Large intestine (tissue), 3 donors: ENCODE results near the gene C3orf20. TPM values are rescaled to one million over a fixed set of nuclear protein-coding genes. Genes with fewer than 3 reads are reported as not detected.

Source experiments
- DNase-seq, 2 donors: peaks; one replicate each; pipeline versions ENCODE4 v3.0.0 to v3.0.0-alpha.2; 2013
- H3K27ac ChIP-seq: one replicate; pipeline ENCODE4 v1.5.1; 2013; ENCODE audit warnings: low read length
- H3K27me3 ChIP-seq: 2 replicates; pipeline ENCODE4 v1.6.1; 2013; ENCODE audit warnings: low read length; ENCODE audit not compliant: control insufficient read depth, insufficient read depth
- H3K36me3 ChIP-seq: 2 replicates; pipeline ENCODE4 v1.6.1; 2013; ENCODE audit warnings: low read length; ENCODE audit not compliant: control insufficient read depth, insufficient read depth
- H3K4me1 ChIP-seq: one replicate; pipeline ENCODE4 v1.6.1; 2013; ENCODE audit warnings: low read length; ENCODE audit not compliant: control insufficient read depth, insufficient read depth
- H3K4me3 ChIP-seq: one replicate; pipeline ENCODE4 v1.5.1; 2013; ENCODE audit warnings: low read length
- H3K9me3 ChIP-seq: one replicate; pipeline ENCODE4 v1.6.1; 2013; ENCODE audit warnings: mild to moderate bottlenecking, low read depth, low read length, moderate library complexity; ENCODE audit not compliant: control insufficient read depth
- WGBS: methylation state at CpG from one replicate; pipeline ENCODE4 v1.1.5; 2013; ENCODE audit warnings: low lambda C conversion rate; ENCODE audit not compliant: insufficient coverage; 5-methylcytosine and 5-hydroxymethylcytosine counted together
- polyA plus RNA-seq: library from polyadenylated mRNA; unstranded; fragments of 120-200 nt; gene quantifications from one replicate; pipeline ENCODE4 v1.2.1, GENCODE V29; 2013

C3orf20 gene
- polyA plus RNA-seq, 1 donor: not detected

DNA sequence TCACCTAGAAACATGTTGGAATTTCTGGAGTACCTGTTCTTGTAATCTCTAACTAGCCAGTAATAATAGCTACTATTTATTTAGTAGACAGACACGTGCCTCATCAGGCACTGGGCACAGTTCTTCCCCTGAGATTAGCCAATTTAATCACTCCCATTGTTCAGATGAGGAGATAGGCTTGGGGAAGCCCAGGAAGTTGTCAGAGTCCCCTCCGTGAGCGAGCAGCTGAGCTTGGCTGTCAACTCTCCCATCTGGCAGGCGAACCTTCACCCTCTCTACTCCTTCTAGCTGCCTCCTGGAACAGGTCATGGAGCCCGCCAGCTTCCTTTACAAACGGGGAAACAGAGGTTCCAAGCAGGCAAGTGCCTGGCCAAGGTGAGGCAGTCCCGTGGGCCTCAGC is 112.7 kb downstream of the C3orf20 start:
- WGBS: no CpG with 5 or more reads among the region's 7 CpGs

DNA sequence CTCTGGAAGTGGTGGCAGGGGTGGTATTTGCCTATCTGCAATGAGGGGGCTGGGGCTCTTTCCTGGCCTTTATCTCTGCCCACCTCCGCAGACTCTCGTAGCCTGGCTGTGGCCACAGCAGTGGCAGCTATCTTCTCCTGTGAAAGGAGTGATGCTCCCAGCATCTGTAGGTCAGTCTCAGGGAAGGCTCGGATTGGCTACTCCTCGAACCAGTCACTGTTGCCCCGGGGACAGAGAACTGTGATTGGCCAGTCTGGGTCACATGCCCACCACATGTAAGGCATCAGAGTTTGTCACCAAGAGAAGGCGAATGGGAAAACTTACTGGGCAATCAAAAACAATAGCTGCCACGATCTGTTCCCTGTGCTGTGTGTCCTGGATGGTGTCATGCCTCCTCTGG is 113.7 kb downstream of the C3orf20 start:
- no peak overlapping the region for H3K4me3 ChIP-seq
- H3K9me3 ChIP-seq: no peaks in the 10 kb centered on the region
- H3K36me3 ChIP-seq: no peaks in the 10 kb centered on the region
- no peak for DNase-seq
- H3K27ac ChIP-seq: no peak overlapping the region
- no peaks in the 10 kb centered on the region for H3K4me1 ChIP-seq
- no CpG with 5 or more reads among the region's 7 CpGs for WGBS
- H3K27me3 ChIP-seq: peaks cover 2% of the 10 kb centered on the region

More for the DNA sequence above, 112.7 kb downstream of the C3orf20 start:
- Histone ChIP-seq H3K27ac (no peak overlapping the region), H3K4me3 (no peak overlapping the region), H3K36me3 (no peaks in the 10 kb centered on the region), H3K27me3 (peaks cover 2% of the 10 kb centered on the region), H3K4me1 (no peaks in the 10 kb centered on the region), H3K9me3 (no peaks in the 10 kb centered on the region)
- DNase-seq: peak in 1 of 2 donors; percentile 36

DNA sequence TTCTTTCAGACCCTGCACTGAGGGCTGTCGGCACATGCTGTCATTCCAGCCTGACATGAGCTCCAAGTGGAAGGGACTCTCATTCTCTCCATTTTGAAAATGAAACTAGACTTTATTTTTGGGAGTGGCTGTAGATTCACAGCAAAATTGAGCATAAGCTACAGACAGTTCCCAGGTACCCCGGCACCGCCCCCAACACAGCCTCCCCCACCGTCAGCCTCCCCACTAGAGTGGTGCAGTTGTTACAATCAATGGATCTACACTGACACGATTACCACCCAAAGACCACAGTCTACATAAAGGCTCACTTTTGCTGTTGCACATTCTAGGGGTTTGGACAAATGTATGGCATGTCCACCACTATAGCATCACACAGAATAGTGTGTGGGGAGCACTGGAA is 114.3 kb downstream of the C3orf20 start:
- WGBS: no CpG with 5 or more reads among the region's 5 CpGs
- Histone ChIP-seq H3K27me3 (peaks cover 2% of the 10 kb centered on the region), H3K4me3 (no peak overlapping the region), H3K9me3 (no peaks in the 10 kb centered on the region), H3K27ac (no peak overlapping the region), H3K36me3 (no peaks in the 10 kb centered on the region), H3K4me1 (no peaks in the 10 kb centered on the region)
- no peak for DNase-seq

DNA sequence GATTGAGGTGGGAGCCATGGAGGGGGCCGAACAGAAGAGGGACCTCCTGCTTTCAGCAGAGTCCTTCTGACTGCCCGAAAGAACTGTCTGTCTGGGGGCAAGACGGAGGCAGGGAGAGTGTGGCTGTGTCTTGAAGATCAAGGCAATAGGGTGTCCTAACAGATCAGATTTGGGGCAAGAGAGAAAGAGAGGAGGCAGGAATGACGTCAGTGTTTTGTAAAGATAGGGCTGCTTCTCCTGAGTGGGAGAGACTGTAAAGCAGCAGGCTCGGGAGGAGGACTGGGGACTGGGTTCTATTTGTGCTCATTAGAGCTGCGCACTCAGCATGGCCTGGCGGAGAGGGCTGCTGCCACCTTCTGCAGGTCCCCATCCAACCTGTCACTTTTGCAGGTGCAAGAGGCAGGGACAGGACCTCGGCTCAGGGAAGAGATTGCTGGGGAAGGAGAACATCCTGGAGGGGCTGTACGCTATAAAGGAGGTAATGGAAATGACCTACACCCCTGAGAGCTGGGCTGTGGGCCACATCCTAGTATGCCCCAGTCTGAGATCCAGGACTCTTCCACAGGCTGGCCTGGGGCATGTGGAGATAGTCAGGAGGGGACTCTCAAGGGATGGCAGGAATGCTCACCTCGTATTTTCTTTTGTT is 114.8 kb downstream of the C3orf20 start:
- DNase-seq: no peak
- H3K9me3 ChIP-seq: no peaks in the 10 kb centered on the region
- peaks cover 2% of the 10 kb centered on the region for H3K27me3 ChIP-seq
- H3K4me3 ChIP-seq: no peak overlapping the region
- no peaks in the 10 kb centered on the region for H3K4me1 ChIP-seq
- H3K27ac ChIP-seq: no peak overlapping the region
- no peaks in the 10 kb centered on the region for H3K36me3 ChIP-seq
- 60% methylated on average over 1 of the region's 10 CpGs for WGBS

DNA sequence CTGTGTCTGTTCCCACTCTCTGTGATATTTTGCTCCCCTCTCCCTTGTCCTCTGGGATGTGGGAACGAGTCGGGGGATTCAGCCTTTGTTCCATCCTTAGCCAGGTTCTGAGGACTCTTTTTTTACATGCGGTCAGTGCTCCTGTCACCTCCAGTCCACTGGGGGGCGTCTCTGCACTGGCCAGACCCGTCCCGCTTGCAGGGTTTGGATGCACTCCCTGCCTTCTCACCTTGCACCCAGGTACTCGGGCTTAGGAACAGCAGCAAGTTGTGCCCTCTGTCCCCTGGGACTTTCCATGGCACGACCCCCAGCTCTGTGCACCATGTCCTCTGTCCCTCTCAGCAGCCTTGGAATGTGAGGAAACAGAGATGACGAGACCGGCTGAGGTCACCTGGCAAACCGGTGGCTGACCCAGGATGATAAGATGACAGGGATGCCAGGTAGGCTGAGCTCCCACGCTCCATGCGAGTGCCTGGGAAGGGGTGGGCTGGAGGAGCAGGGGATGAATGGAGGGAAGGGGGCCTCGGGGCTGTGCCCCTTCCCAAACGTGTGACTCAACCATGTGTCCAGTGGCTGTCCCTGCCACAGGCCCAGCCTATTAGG is 116.5 kb downstream of the C3orf20 start:
- Histone ChIP-seq H3K4me3 (no peak overlapping the region), H3K36me3 (no peaks in the 10 kb centered on the region), H3K27me3 (peaks cover 2% of the 10 kb centered on the region), H3K27ac (no peak overlapping the region), H3K9me3 (no peaks in the 10 kb centered on the region), H3K4me1 (no peaks in the 10 kb centered on the region)
- WGBS: 0% methylated on average over 2 of the region's 15 CpGs
- peak; percentile 44 to 53 for DNase-seq

DNA sequence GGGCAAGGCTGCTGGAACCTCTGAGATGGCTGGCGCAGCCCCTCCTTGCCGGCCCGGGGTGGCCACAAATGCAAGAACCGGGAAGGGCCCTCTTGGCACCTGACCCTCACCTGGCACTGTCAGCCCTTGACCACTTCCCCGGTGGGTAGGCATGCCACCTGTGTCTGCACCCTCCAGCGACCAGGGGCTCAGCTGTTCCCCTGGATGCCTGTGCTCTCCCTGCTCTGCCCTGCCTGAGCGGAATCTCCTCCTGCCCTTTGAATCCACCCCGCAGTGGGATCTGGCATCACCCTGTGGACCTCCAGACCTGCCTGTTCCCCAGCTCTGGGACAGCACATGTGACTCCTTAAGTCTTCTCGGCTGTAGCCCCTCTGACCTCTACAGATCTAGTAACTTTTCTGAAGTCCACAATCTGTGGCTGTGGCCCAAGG is 117.8 kb downstream of the C3orf20 start:
- no peaks in the 10 kb centered on the region for H3K36me3 ChIP-seq
- H3K4me1 ChIP-seq: no peaks in the 10 kb centered on the region
- DNase-seq: no peak
- H3K27me3 ChIP-seq: peaks cover 2% of the 10 kb centered on the region
- no peak overlapping the region for H3K27ac ChIP-seq
- no CpG with 5 or more reads among the region's 9 CpGs for WGBS
- H3K9me3 ChIP-seq: no peaks in the 10 kb centered on the region
- no peak overlapping the region for H3K4me3 ChIP-seq

DNA sequence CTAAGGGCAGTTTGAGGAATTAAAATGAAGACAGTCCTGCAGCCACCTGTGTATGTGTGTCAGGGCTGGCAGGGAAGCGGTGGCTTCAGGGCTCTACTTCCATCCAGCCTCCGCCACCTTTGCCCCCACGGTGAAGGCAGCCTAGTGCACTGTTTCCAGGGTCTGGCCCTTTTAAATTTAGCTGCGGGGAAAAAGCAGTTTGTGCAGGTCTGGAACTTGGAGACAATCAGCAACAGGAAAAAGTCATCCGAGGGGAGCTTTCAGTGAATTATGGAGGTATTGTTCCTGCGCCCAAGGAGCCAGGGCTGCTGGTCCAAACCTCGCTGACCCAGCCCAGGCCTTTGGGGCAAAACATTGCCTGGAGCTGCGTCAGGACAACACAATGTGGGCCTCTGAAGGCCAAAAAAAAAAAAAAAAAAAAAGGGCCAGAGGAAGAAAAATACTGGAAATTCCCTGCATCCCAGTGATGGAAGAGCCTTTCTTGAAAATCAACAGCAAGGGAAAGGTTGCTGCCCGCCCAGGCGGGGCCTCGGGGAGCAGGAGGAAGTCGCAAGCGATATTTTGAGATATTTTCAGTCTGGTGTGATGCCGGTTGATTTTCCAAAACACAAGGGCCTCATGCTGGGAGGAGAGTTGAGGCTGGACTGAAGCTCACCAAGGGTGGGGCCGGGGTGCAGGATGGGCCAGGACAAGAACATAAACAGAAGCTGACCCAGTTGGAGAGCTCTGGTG is 118.4 kb downstream of the C3orf20 start:
- WGBS: 92% methylated on average over 2 of the region's 15 CpGs
- H3K27me3 ChIP-seq: peaks cover under 1% of the 10 kb centered on the region
- no peak for DNase-seq
- H3K36me3 ChIP-seq: no peaks in the 10 kb centered on the region
- no peak overlapping the region for H3K27ac ChIP-seq
- H3K4me1 ChIP-seq: no peaks in the 10 kb centered on the region
- no peak overlapping the region for H3K4me3 ChIP-seq
- H3K9me3 ChIP-seq: no peaks in the 10 kb centered on the region

DNA sequence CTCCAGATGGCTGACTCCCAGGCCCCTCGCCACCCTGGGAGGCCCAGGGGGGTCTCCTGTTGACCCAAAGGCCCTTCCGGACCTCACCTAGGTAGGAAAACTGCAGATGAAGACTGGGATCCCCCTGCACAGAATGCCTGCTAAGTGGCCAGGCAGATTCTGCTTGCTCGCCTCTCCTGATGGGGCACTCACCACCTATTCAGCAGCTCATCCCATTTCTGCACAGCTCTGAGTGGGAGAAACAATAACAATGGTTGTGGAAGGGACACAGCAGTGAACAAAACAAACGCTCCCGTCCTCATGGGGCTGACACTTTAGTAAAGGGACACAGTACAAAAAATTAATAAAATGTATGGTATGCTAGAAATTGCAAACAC is 118.9 kb downstream of the C3orf20 start:
- Histone ChIP-seq H3K9me3 (no peaks in the 10 kb centered on the region), H3K27me3 (no peaks in the 10 kb centered on the region), H3K27ac (no peak overlapping the region), H3K36me3 (no peaks in the 10 kb centered on the region), H3K4me1 (no peaks in the 10 kb centered on the region), H3K4me3 (no peak overlapping the region)
- no peak for DNase-seq
- WGBS: 100% methylated on average over 1 of the region's 5 CpGs

DNA sequence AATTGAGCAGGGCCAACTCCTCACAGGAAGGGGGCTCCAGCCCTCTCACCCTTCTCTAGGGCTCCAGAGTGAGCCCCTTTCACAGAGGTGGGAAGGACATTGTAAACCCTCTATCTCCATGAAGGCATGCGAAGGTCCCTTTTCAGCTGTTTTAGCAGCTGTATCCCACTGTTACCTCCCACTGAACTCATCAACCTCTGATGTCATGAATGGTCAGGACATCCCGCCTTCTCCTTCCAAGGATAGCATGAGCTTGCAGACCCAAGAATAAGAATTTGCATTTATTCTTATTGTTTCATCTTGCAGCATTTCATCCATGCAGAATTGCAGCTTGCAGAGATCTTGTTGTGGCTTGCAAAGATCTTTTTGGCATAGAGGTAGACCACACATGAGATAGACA is 119.5 kb downstream of the C3orf20 start:
- WGBS: no CpG with 5 or more reads among the region's 2 CpGs
- H3K27ac ChIP-seq: no peak overlapping the region

DNA sequence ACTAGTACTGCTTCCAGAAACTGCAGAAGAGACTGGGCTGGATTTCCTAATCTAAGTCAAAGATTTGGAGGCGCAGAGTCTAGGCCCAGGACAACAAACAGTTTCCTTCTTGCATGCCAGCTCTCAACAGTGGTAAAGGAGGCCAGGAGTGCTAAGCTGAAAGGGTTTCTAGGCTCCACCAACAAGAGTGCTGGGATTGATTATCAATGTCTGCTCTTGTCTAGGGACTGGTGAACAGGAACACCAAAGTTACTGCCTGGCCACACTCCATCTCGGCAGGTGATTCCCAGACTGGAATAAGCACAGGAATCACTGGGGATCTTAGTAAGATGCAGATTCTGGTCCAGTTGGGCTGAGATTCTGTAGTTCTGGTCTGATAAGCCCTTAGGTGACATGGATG is 121.1 kb downstream of the C3orf20 start:
- Histone ChIP-seq H3K27ac (no peak overlapping the region), H3K4me1 (no peaks in the 10 kb centered on the region), H3K36me3 (no peaks in the 10 kb centered on the region), H3K4me3 (no peak overlapping the region), H3K9me3 (no peaks in the 10 kb centered on the region), H3K27me3 (no peaks in the 10 kb centered on the region)
- no CpG with 5 or more reads among the region's 2 CpGs for WGBS
- no peak for DNase-seq

More for the DNA sequence above, 119.5 kb downstream of the C3orf20 start:
- no peak overlapping the region for H3K4me3 ChIP-seq
- no peaks in the 10 kb centered on the region for H3K36me3 ChIP-seq
- no peak for DNase-seq
- no peaks in the 10 kb centered on the region for H3K9me3 ChIP-seq
- H3K27me3 ChIP-seq: no peaks in the 10 kb centered on the region
- H3K4me1 ChIP-seq: no peaks in the 10 kb centered on the region
